ENCODE results near the gene HECTD4. TPM values are rescaled to one million over a fixed set of nuclear protein-coding genes. Genes with fewer than 3 reads are reported as not detected.

Gene HECTD4
- total RNA-seq, 1 experiment from 2014 or later: 24.6 TPM

DNA sequence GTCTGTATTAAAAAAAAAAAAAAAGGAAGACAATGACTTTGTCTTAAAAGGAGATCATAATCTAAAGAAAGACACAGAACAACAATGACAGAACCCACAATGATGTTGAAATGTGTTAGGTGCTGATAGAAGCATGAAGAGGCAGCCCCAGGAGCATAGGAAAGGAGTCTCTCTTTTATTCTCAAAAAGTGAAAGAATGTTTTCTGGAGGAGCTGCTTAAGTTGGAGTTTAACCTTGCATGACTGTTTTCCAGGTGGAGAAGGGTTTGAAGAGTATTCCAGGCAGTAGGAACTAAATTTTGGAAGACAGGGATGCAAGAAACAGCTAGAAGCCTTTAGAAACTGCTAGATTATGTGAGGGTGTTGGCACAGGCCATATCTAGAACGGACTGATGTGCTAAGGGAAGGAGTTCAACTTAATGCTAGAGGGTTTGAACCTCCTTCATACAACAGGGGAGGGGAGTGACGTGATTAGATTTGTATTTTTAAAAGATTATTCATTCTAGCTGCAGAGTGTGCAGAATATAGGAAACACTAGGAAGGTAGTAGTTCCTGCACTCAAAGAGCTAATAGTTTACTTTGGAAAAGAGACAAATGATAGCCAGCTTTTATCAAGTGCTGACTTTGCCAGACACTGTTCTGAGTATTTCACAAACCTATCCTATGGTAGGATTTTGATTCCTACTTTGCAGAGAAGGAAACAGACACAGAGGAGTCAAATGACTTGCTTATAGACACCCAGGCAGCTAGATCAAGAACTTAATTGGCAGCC lies 31.8 kb upstream of the HECTD4 start:
- DNase-seq: no peak
- no peak overlapping the region for H3K4me2 ChIP-seq (ENCODE audit: low read length)
- peaks cover 12% of the 10 kb centered on the region for H3K79me2 ChIP-seq (ENCODE audit: low read length)
- no peaks in the 10 kb centered on the region for H4K20me1 ChIP-seq (ENCODE audit: low read length)
- ChIA-PET POLR2A (ENCODE audit: unreplicated experiment) (no interaction called here), CTCF (no interaction called here)
- H3K9me2 ChIP-seq (replicated peaks; ENCODE audit: low read length): no peaks in the 10 kb centered on the region
- no peak overlapping the region for H2AFZ ChIP-seq (ENCODE audit: low read length)
- no peak overlapping the region for H3K27ac ChIP-seq (ENCODE audit: low read length)
- H3K36me3 ChIP-seq (ENCODE audit: low read depth, low read length): no peaks in the 10 kb centered on the region
- no peaks in the 10 kb centered on the region for H3K27me3 ChIP-seq (ENCODE audit: low read length)
- H3F3A ChIP-seq (ENCODE audit: low read length, unreplicated experiment): peaks cover 6% of the 10 kb centered on the region
- no peak overlapping the region for H3K9ac ChIP-seq (ENCODE audit: low read length)
- H3K4me3 ChIP-seq (ENCODE audit: low read length): no peak overlapping the region
- TF ChIP-seq EZH2 (IDR thresholded peaks at IDR 0.05; ENCODE audit: low read length, unreplicated experiment) (no peak), EZH2phosphoT487 (IDR thresholded peaks at IDR 0.05; ENCODE audit: borderline replicate concordance, low read length) (no peak)
- TF ChIP-seq, protein P1, sequence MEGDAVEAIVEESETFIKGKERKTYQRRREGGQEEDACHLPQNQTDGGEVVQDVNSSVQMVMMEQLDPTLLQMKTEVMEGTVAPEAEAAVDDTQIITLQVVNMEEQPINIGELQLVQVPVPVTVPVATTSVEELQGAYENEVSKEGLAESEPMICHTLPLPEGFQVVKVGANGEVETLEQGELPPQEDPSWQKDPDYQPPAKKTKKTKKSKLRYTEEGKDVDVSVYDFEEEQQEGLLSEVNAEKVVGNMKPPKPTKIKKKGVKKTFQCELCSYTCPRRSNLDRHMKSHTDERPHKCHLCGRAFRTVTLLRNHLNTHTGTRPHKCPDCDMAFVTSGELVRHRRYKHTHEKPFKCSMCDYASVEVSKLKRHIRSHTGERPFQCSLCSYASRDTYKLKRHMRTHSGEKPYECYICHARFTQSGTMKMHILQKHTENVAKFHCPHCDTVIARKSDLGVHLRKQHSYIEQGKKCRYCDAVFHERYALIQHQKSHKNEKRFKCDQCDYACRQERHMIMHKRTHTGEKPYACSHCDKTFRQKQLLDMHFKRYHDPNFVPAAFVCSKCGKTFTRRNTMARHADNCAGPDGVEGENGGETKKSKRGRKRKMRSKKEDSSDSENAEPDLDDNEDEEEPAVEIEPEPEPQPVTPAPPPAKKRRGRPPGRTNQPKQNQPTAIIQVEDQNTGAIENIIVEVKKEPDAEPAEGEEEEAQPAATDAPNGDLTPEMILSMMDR (conservative IDR thresholded peaks at IDR 0.05; ENCODE audit: low read depth, low read length): no peak
- BruUV-seq (replicated peaks): no TSS peak
- peaks cover 3% of the 10 kb centered on the region; the same call in 1 of the 2 replicates for H3K4me1 ChIP-seq (ENCODE audit: insufficient read depth, low read length)
- H3K9me3 ChIP-seq (ENCODE audit: low read length): no peaks in the 10 kb centered on the region
- intact Hi-C loops (cut with micrococcal nuclease): loop anchor here (5.0 kb wide), 1 partner anchor 217 kb away; no protein-coding TSS in a partner anchor
- no peak for ATAC-seq

DNA sequence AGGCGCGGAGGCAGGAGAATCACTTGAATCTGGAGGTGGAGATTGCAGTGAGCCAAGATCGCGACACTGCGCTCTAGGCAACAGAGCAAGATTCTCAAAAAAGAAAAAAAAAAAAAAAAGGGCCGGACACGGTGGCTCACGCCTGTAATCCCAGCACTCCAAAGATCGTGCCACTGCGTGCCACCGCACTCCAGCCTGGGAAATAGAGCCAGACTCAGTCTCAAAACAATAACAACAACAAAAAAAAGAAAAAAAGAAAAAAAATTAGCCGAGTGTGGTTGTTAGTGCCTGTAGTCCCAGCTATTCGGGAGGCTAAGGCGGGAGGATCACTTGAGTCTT lies 27.6 kb upstream of the HECTD4 start:
- no TSS peak for BruUV-seq (replicated peaks)
- Histone ChIP-seq H3K9ac (ENCODE audit: low read length) (no peak overlapping the region), H3K9me3 (ENCODE audit: low read length) (no peaks in the 10 kb centered on the region), H3K4me3 (ENCODE audit: low read length) (peak overlapping the region; percentile 83; the same call in 1 of the 2 replicates), H3K4me2 (ENCODE audit: low read length) (0 out of 2 replicates have a peak overlapping the region, but pooled peaks have one; percentile 11), H3K79me2 (ENCODE audit: low read length) (peaks cover 36% of the 10 kb centered on the region), H3K4me1 (ENCODE audit: insufficient read depth, low read length) (peaks cover 15% of the 10 kb centered on the region), H3K27me3 (ENCODE audit: low read length) (no peaks in the 10 kb centered on the region), H3F3A (ENCODE audit: low read length, unreplicated experiment) (peaks cover 18% of the 10 kb centered on the region), H3K9me2 (replicated peaks; ENCODE audit: low read length) (no peaks in the 10 kb centered on the region), H3K36me3 (ENCODE audit: low read depth, low read length) (peaks cover 37% of the 10 kb centered on the region), H2AFZ (ENCODE audit: low read length) (peak overlapping the region; percentile 65), H3K27ac (ENCODE audit: low read length) (no peak overlapping the region), H4K20me1 (ENCODE audit: low read length) (peaks cover 36% of the 10 kb centered on the region)
- DNase-seq: no peak
- ATAC-seq: no peak
- intact Hi-C loops (cut with micrococcal nuclease): loop anchor here (5.0 kb wide), 1 partner anchor 213 kb away; no protein-coding TSS in a partner anchor
- TF ChIP-seq EZH2 (IDR thresholded peaks at IDR 0.05; ENCODE audit: low read length, unreplicated experiment) (no peak), EZH2phosphoT487 (IDR thresholded peaks at IDR 0.05; ENCODE audit: borderline replicate concordance, low read length) (no peak)
- TF ChIP-seq, protein P1 (conservative IDR thresholded peaks at IDR 0.05; ENCODE audit: low read depth, low read length): no peak
- POLR2A ChIA-PET (ENCODE audit: unreplicated experiment): interaction anchor here (0.6 kb wide), 1 partner anchor 175 kb away, joined by 3 read pairs; no protein-coding TSS in a partner anchor
- CTCF ChIA-PET: interaction anchor here (0.6 kb wide), 1 partner anchor 337 kb away, joined by 3 read pairs; no protein-coding TSS in a partner anchor

All from PC-3 (cell line).